GM18526 (cell line): ENCODE measurements around the gene FBXW11.

Experiments
- POLR2A ChIP-seq: IDR thresholded peaks from 3 replicates; pipeline ENCODE4 v1.6.1; 2011; ENCODE audit not compliant: insufficient read length; ENCODE audit errors: extremely low read depth

The FBXW11 gene

GRCh38 chr5:171975877-171976667 is 30.4 kb downstream of the FBXW11 start:
- TF ChIP-seq POLR2A = no peak

GRCh38 chr5:171975262-171975876 is 31.1 kb downstream of the FBXW11 start:
- no peak for TF ChIP-seq POLR2A

GRCh38 chr5:171970826-171971225 is 35.6 kb downstream of the FBXW11 start:
- no peak for TF ChIP-seq POLR2A

GRCh38 chr5:171969288-171969880 is 37.1 kb downstream of the FBXW11 start:
- no peak for TF ChIP-seq POLR2A

- no peak for TF ChIP-seq POLR2A
Observed at GRCh38 chr5:171968531-171968930, 37.9 kb downstream of the FBXW11 start.

- no peak for TF ChIP-seq POLR2A
Observed at GRCh38 chr5:171966964-171967363, 39.5 kb downstream of the FBXW11 start.

GRCh38 chr5:171966270-171966669 is 40.2 kb downstream of the FBXW11 start:
- no peak for TF ChIP-seq POLR2A

GRCh38 chr5:171965745-171966144 is 40.7 kb downstream of the FBXW11 start:
- TF ChIP-seq POLR2A = no peak

- TF ChIP-seq POLR2A = no peak
Observed at GRCh38 chr5:171963416-171963815, 43.0 kb downstream of the FBXW11 start.

GRCh38 chr5:171961117-171961516 is 45.3 kb downstream of the FBXW11 start:
- no peak for TF ChIP-seq POLR2A

- TF ChIP-seq POLR2A = no peak
Observed at GRCh38 chr5:171957591-171958251, 48.7 kb downstream of the FBXW11 start.

- TF ChIP-seq POLR2A = no peak
Observed at GRCh38 chr5:171956887-171957495, 49.4 kb downstream of the FBXW11 start.

GRCh38 chr5:171956314-171956713 is 50.1 kb downstream of the FBXW11 start:
- no peak for TF ChIP-seq POLR2A

GRCh38 chr5:171955761-171956160 is 50.7 kb downstream of the FBXW11 start:
- TF ChIP-seq POLR2A = no peak

- no peak for TF ChIP-seq POLR2A
Observed at GRCh38 chr5:171954721-171955120, 51.7 kb downstream of the FBXW11 start.
